GM23248 (cell line): ENCODE measurements around the gene LRRC52. TPM values are rescaled to one million over a fixed set of nuclear protein-coding genes. Genes with fewer than 3 reads are reported as not detected.

Source experiments
- DNase-seq: peaks from one replicate; pipeline ENCODE4 v3.0.0-alpha.2; 2015
- H2AFZ ChIP-seq: fragments of 200-600 bp; sonication (generic); 2 replicates; pipeline ENCODE4 v1.6.1; 2016; ENCODE audit warnings: antibody characterized with exemption
- H3F3A ChIP-seq: fragments of 200-600 bp; sonication (generic); 2 replicates; pipeline ENCODE4 v1.6.1; 2016; ENCODE audit warnings: mild to moderate bottlenecking, antibody characterized with exemption, mixed run types; ENCODE audit not compliant: insufficient read depth
- H3K27ac ChIP-seq: fragments of 200-600 bp; sonication (generic); 2 replicates; pipeline ENCODE4 v1.5.1; 2016; ENCODE audit warnings: mild to moderate bottlenecking
- H3K27me3 ChIP-seq: fragments of 200-600 bp; sonication (generic); replicated peaks from 2 replicates; pipeline ENCODE4 v1.6.1; 2016; ENCODE audit warnings: mild to moderate bottlenecking; ENCODE audit not compliant: insufficient read depth
- H3K36me3 ChIP-seq: fragments of 200-600 bp; sonication (generic); 2 replicates; pipeline ENCODE4 v1.6.1; 2016; ENCODE audit warnings: low read depth, mild to moderate bottlenecking
- H3K4me1 ChIP-seq: fragments of 200-600 bp; sonication (generic); 2 replicates; pipeline ENCODE4 v1.6.1; 2016; ENCODE audit warnings: mild to moderate bottlenecking; ENCODE audit not compliant: insufficient read depth
- H3K4me2 ChIP-seq: fragments of 200-600 bp; sonication (generic); one replicate; pipeline ENCODE4 v1.6.1; 2016; ENCODE audit warnings: mild to moderate bottlenecking; ENCODE audit not compliant: unreplicated experiment
- H3K4me3 ChIP-seq: fragments of 200-600 bp; sonication (generic); 2 replicates; pipeline ENCODE4 v1.5.1; 2016; ENCODE audit warnings: mild to moderate bottlenecking
- H3K79me2 ChIP-seq: fragments of 200-600 bp; sonication (generic); 2 replicates; pipeline ENCODE4 v1.6.1; 2016; ENCODE audit warnings: mild to moderate bottlenecking; ENCODE audit not compliant: insufficient read depth
- H3K9ac ChIP-seq: fragments of 200-600 bp; sonication (generic); 2 replicates; pipeline ENCODE4 v1.6.1; 2016; ENCODE audit warnings: mild to moderate bottlenecking
- H3K9me2 ChIP-seq: fragments of 200-600 bp; sonication (generic); 2 replicates; pipeline ENCODE4 v1.6.1; 2016; ENCODE audit warnings: mixed run types, mild to moderate bottlenecking, moderate library complexity; ENCODE audit not compliant: insufficient read depth
- H3K9me3 ChIP-seq: fragments of 200-600 bp; sonication (generic); one replicate; pipeline ENCODE4 v1.6.1; 2017; ENCODE audit warnings: low read depth
- H4K20me1 ChIP-seq: fragments of 200-600 bp; sonication (generic); 2 replicates; pipeline ENCODE4 v1.6.0; 2016; ENCODE audit not compliant: insufficient read depth
- EZH2 ChIP-seq: fragments of 200-600 bp; sonication (generic); IDR thresholded peaks from 2 replicates; pipeline ENCODE4 v1.6.1; 2018; ENCODE audit warnings: antibody characterized with exemption, mild to moderate bottlenecking; ENCODE audit not compliant: insufficient read depth, poor library complexity, severe bottlenecking
- EZH2phosphoT487 ChIP-seq: fragments of 200-600 bp; sonication (generic); IDR thresholded peaks from 2 replicates; pipeline ENCODE4 v1.6.1; 2018; ENCODE audit warnings: antibody characterized with exemption, moderate library complexity, mild to moderate bottlenecking, low read depth; ENCODE audit not compliant: insufficient read depth
- WGBS, 2 experiments: methylation state at CpG; one replicate each; pipeline ENCODE4 v1.1.6; 2015 to 2017; ENCODE audit warnings: low lambda C conversion rate in 2 of 2, low coverage in 1 of 2; ENCODE audit errors: missing lambda C conversion rate in 2 of 2; 5-methylcytosine and 5-hydroxymethylcytosine counted together
- in situ Hi-C: fragments of 300-500 bp; cut with MboI; formaldehyde crosslinking; loops from 2 replicates; pipeline ENCODE4 v1.15.0; 2020
- polyA plus RNA-seq: library from polyadenylated mRNA; unstranded; fragments of >200 nt; fragmentation: Nextera tagmentation; extraction: Ambion mirVana; gene quantifications from 2 replicates; pipeline ENCODE4 v1.2.1, GENCODE V29; 2016
- total RNA-seq: library from RNA; depleted of rRNA; stranded (reverse); fragments of >200 nt; shearing (Covaris generic); gene quantifications from 2 replicates; pipeline ENCODE4 v1.2.3, GENCODE V29; 2014

Gene LRRC52
- total and polyA plus RNA-seq, 2 experiments from 2014 or later: not detected

DNA sequence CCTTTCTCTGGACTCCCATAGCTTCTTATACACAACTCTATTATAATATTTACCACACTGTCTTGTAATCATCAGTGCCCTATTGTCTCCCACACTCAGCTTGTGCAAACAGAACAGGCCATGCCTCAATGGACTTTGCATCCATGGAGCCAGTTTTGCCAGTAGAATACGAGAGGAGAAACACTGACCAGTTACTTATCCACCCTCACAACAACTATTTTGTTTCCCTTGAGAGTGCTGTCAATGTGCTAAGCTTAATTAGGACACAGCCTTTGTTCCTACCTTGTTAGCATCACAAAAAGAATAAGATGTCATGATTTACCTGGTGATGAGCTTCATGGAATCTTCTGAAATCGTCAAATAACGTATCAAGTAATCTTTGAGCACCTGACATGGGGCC, 18.1 kb upstream of the LRRC52 start:
- no peak for TF ChIP-seq EZH2phosphoT487

GRCh38 chr1:165527251-165528007, 16.4 kb upstream of the LRRC52 start:
- Histone ChIP-seq H2AFZ (no peak overlapping the region), H4K20me1 (no peaks in the 10 kb centered on the region), H3K4me3 (no peak overlapping the region), H3F3A (no peaks in the 10 kb centered on the region), H3K27me3 (peaks cover 5% of the 10 kb centered on the region; the same call in 1 of the 2 replicates), H3K4me2 (no peak overlapping the region), H3K9me2 (no peaks in the 10 kb centered on the region), H3K9me3 (no peaks in the 10 kb centered on the region), H3K79me2 (no peaks in the 10 kb centered on the region), H3K9ac (no peak overlapping the region), H3K27ac (no peak overlapping the region), H3K4me1 (no peaks in the 10 kb centered on the region), H3K36me3 (no peaks in the 10 kb centered on the region)
- TF ChIP-seq EZH2phosphoT487 (no peak), EZH2 (no peak)
- WGBS, 2 experiments: 33 to 41% methylated on average over 7 of the region's 7 CpGs
- no peak for DNase-seq
- in situ Hi-C loops: no loop called here

More for the DNA sequence above, 18.1 kb upstream of the LRRC52 start:
- Histone ChIP-seq H3K9me2 (no peaks in the 10 kb centered on the region), H3K27ac (no peak overlapping the region), H3K4me3 (no peak overlapping the region), H3K9me3 (no peaks in the 10 kb centered on the region), H3K4me1 (no peaks in the 10 kb centered on the region), H3K36me3 (no peaks in the 10 kb centered on the region), H3K9ac (no peak overlapping the region), H3K4me2 (no peak overlapping the region), H4K20me1 (no peaks in the 10 kb centered on the region), H3F3A (no peaks in the 10 kb centered on the region), H3K27me3 (peaks cover 5% of the 10 kb centered on the region; the same call in 1 of the 2 replicates), H2AFZ (no peak overlapping the region), H3K79me2 (no peaks in the 10 kb centered on the region)
- 23 to 25% methylated on average over 3 of the region's 3 CpGs for WGBS, 2 experiments
- in situ Hi-C loops: no loop called here
- no peak for DNase-seq

DNA sequence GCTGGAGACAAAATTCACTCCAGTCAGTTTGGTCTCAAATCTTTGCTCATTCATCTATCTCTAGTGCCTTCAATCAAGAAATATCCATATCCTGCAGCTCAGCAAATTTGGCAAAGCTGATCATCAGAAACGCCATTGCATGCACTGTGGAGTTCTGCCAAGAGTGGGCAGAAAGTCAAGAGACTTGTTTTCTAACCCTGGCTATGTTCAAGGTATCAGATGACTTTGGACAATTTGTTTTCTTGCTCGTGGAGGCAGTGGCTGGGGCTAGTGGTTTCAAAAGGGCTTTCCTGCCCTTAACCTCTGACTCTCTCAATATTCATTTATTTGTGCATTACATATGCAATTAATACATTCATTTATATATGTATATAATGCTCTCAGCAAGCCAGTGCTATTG, 12.8 kb upstream of the LRRC52 start:
- H3K9me3 ChIP-seq: no peaks in the 10 kb centered on the region
- no peak for TF ChIP-seq EZH2
- no peak for TF ChIP-seq EZH2phosphoT487
- WGBS, 2 experiments: 0% methylated on average over 2 of the region's 2 CpGs
- in situ Hi-C loops: no loop called here
- H3K79me2 ChIP-seq: no peaks in the 10 kb centered on the region
- H4K20me1 ChIP-seq: no peaks in the 10 kb centered on the region
- no peaks in the 10 kb centered on the region for H3K36me3 ChIP-seq
- H3K4me1 ChIP-seq: no peaks in the 10 kb centered on the region
- DNase-seq: no peak
- H3K27ac ChIP-seq: no peak overlapping the region
- no peak overlapping the region for H2AFZ ChIP-seq
- H3K4me3 ChIP-seq: no peak overlapping the region
- no peaks in the 10 kb centered on the region for H3K27me3 ChIP-seq
- no peaks in the 10 kb centered on the region for H3K9me2 ChIP-seq
- H3K9ac ChIP-seq: no peak overlapping the region
- no peak overlapping the region for H3K4me2 ChIP-seq
- no peaks in the 10 kb centered on the region for H3F3A ChIP-seq

GRCh38 chr1:165532053-165532452, 11.7 kb upstream of the LRRC52 start:
- no peak for DNase-seq
- Histone ChIP-seq H3K9me3 (no peaks in the 10 kb centered on the region), H2AFZ (no peak overlapping the region), H4K20me1 (no peaks in the 10 kb centered on the region), H3K4me2 (no peak overlapping the region), H3K27me3 (no peaks in the 10 kb centered on the region), H3K4me3 (no peak overlapping the region), H3K9me2 (no peaks in the 10 kb centered on the region), H3K4me1 (no peaks in the 10 kb centered on the region), H3F3A (no peaks in the 10 kb centered on the region), H3K9ac (no peak overlapping the region), H3K36me3 (no peaks in the 10 kb centered on the region), H3K79me2 (no peaks in the 10 kb centered on the region), H3K27ac (no peak overlapping the region)
- no peak for TF ChIP-seq EZH2phosphoT487
- no peak for TF ChIP-seq EZH2
- WGBS, 2 experiments: 36 to 40% methylated on average over 7 of the region's 7 CpGs
- in situ Hi-C loops: no loop called here

DNA sequence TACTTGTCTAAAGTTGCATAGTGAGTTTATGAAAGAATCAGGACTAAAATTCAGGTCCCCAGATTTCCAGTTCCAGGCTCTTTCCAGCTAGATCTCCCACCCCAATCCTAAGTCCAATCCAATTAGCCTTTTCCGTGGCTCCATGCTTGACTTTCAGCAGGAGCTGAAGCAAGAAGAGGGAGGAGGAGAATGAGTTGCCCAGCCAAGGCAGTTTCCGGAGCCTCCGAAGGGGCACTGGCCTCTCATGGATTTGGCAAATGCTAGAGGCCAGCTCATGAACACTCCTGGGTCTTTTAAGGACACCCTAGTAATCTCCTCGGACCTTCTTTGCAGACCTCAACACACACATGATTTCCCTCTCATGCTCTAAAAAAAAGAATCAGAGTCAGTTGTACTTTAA, 10.5 kb upstream of the LRRC52 start:
- H3K36me3 ChIP-seq: no peaks in the 10 kb centered on the region
- H3F3A ChIP-seq: no peaks in the 10 kb centered on the region
- no peaks in the 10 kb centered on the region for H3K9me3 ChIP-seq
- no peak for TF ChIP-seq EZH2
- no peak for TF ChIP-seq EZH2phosphoT487
- H3K79me2 ChIP-seq: no peaks in the 10 kb centered on the region
- H2AFZ ChIP-seq: no peak overlapping the region
- no peak overlapping the region for H3K4me2 ChIP-seq
- no peaks in the 10 kb centered on the region for H3K9me2 ChIP-seq
- no peak overlapping the region for H3K9ac ChIP-seq
- no peak for DNase-seq
- no peak overlapping the region for H3K27ac ChIP-seq
- 26 to 27% methylated on average over 3 to 4 of the region's 4 CpGs for WGBS, 2 experiments
- no peaks in the 10 kb centered on the region for H3K4me1 ChIP-seq
- in situ Hi-C loops: no loop called here
- no peaks in the 10 kb centered on the region for H3K27me3 ChIP-seq
- H3K4me3 ChIP-seq: no peak overlapping the region
- H4K20me1 ChIP-seq: no peaks in the 10 kb centered on the region
